GM13976 (cell line): Measurements from ENCODE around the gene ANK3.

Source experiments
- DNase-seq: peaks from one replicate; pipeline ENCODE4 v3.0.0; 2012; ENCODE audit warnings: low spot score
- in situ Hi-C: fragments of 300-500 bp; cut with MboI; formaldehyde crosslinking; loops from one replicate; pipeline ENCODE4 v1.12.0; 2022; ENCODE audit warnings: low sequenced_read_pairs, mixed read lengths, inconsistent platforms; ENCODE audit not compliant: unreplicated experiment
- TF ChIP-seq, protein P1 (sequence below): IDR thresholded peaks from 2 replicates; pipeline ENCODE4 v1.5.1; 2012; ENCODE audit warnings: borderline replicate concordance, mild to moderate bottlenecking; ENCODE audit not compliant: insufficient read depth; ENCODE audit errors: extremely low read depth, missing control alignments, control extremely low read depth

ANK3 gene

DNA sequence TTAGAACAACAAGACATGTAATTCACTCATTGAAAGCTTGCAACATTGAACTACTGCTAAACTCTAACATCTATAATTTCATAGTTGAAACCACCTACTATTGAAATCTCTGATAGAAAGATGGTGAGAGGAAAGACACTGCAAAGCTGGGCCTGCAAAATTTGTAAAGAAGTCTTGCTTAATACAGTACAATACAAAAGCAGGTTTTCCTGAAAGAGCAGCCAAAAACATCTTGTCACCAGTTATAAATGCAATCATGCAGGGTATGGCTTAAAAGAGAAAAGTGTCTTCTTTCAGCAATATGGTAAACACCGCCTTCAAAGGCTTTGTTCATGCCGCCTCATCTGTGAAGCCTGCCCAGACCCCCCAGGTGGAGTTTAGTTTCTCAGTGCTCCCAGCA, 109.2 kb downstream of the ANK3 start:
- in situ Hi-C loops: no loop called here
- DNase-seq: no peak
- TF ChIP-seq, protein P1, sequence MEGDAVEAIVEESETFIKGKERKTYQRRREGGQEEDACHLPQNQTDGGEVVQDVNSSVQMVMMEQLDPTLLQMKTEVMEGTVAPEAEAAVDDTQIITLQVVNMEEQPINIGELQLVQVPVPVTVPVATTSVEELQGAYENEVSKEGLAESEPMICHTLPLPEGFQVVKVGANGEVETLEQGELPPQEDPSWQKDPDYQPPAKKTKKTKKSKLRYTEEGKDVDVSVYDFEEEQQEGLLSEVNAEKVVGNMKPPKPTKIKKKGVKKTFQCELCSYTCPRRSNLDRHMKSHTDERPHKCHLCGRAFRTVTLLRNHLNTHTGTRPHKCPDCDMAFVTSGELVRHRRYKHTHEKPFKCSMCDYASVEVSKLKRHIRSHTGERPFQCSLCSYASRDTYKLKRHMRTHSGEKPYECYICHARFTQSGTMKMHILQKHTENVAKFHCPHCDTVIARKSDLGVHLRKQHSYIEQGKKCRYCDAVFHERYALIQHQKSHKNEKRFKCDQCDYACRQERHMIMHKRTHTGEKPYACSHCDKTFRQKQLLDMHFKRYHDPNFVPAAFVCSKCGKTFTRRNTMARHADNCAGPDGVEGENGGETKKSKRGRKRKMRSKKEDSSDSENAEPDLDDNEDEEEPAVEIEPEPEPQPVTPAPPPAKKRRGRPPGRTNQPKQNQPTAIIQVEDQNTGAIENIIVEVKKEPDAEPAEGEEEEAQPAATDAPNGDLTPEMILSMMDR: no peak

DNA sequence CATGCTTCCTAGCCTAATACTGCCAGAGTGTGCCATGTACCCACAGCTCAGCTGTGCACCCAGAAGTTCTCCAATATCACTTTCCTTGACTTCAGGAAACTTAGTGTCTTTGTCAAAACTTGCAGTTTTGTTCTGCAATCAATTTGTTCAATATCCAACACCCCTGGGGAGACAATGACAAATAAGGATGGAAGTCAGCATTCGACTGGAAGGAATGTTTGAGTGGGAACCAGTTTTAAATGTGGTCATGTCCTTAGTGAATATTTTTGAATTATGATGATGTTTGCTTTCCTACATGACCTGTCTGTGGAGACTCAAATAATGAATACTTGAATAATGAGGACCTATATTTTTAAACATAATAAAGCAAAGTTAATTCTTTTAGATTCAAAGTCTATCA, 112.0 kb downstream of the ANK3 start:
- DNase-seq: no peak
- in situ Hi-C loops: no loop called here
- TF ChIP-seq, protein P1: no peak

DNA sequence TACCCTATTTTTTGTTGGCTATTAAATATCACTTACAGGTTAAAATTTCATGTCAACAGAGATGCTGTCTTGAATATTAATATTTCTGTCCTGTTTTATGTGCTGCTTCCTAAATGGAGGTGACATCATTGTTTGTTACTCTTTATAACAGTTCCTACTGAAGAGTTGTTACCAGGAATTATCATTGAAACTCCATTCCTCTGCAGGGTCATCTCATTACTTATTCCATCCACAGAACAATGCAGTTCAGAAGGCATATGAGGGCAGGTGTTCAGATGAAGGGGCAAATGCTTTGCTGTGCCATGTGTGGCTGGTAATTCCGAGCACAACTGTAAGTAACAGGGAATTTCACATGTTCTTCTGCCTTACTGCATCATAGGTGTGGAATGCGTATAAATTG, 113.4 kb downstream of the ANK3 start:
- DNase-seq: no peak
- TF ChIP-seq, protein P1: no peak
- in situ Hi-C loops: no loop called here

DNA sequence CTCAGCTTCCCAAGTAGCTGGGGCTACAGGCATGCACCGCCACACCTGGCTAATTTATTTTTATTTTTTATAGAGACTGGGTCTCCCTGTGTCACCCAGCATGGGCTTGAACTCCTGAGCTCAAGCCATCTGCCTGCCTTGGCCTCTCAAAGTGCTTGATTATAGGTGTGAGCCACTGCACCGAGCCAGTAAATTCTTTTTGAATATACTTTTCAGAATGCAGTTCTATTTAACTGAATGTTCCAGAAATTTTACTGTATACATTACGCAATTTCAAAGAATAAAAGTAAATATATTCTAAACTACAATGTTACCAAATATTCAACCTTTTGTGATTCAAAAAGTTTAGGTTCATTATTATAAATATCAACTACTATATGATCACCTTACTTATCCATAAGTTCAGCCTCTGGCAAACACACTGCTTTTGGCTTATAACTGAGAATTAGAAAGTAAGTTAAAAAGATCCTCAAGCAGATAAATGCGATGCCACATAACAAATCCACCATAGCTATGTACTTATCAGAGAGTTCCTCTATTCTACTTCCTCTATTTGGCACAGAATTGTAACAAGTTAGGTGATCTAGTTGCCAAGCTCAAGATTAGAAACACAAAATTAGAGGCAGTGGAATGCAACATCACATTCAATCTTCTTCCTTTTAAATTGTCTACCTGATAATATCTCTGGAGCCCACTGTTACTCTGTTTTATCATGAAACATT, 118.2 kb downstream of the ANK3 start:
- in situ Hi-C loops: no loop called here
- TF ChIP-seq, protein P1: no peak
- no peak for DNase-seq

DNA sequence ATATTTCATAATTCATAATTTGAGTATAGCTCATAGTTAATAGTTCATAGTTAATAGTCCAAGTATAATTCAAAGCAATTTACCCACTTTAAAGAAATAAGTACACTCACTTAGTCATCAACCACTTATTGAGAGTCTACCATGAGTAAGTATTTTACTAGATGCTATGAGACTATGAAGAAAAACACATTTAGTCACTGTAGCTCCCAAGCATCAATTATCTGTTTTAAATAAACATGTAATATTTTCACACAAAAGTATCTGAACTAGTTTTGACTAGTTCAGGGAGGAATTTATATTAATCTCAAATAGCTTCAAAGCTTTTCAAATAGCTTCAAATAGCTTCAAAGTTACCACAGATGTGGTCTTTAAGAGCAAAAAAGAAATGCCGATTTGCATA, 119.2 kb downstream of the ANK3 start:
- in situ Hi-C loops: no loop called here
- no peak for DNase-seq
- TF ChIP-seq, protein P1: no peak

DNA sequence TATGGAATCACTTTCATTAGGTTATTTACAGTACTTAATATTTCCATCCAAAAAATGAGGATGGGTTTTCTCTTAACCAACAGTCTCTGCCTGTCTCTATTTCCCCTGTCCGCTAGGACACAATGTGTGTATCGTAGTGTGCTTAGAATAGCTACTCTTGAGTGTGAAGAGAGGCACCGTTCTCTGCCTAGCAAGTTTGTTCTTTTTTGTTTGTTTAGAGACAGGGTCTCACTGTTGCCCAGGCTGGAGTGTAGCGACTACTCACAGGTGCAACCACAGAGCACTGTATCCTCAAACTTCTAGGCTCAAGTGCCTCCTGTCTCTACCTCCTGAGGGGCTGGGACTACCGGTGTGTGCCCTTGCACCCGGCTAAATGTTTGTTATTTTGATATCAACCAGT, 121.9 kb downstream of the ANK3 start:
- TF ChIP-seq, protein P1: no peak
- no peak for DNase-seq
- in situ Hi-C loops: no loop called here
